ENCODE results near the gene ZCCHC9.

The ZCCHC9 gene

GRCh38 chr5:81359881-81360280, 58.5 kb downstream of the ZCCHC9 start:
- DNase-seq (ENCODE audit: low spot score) = no peak

GRCh38 chr5:81360640-81361039, 59.3 kb downstream of the ZCCHC9 start:
- no peak for DNase-seq (ENCODE audit: low spot score)

GRCh38 chr5:81361600-81361999, 60.2 kb downstream of the ZCCHC9 start:
- no peak for DNase-seq (ENCODE audit: low spot score)
